Ishikawa (cell line): ENCODE results near the gene SLC36A3.

Source experiments
- CEBPB ChIP-seq: IDR thresholded peaks from 2 replicates; pipeline ENCODE4 v1.6.1; 2012
- CREB1 ChIP-seq: IDR thresholded peaks from 2 replicates; pipeline ENCODE4 v1.6.1; 2012; ENCODE audit warnings: low read depth
- EGR1 ChIP-seq: IDR thresholded peaks from 2 replicates; pipeline ENCODE4 v1.6.1; 2012
- EP300 ChIP-seq: IDR thresholded peaks from 2 replicates; pipeline ENCODE4 v1.6.1; 2012; ENCODE audit warnings: borderline replicate concordance
- FOXM1 ChIP-seq: IDR thresholded peaks from 2 replicates; pipeline ENCODE4 v1.6.1; 2012; ENCODE audit warnings: low read depth, borderline replicate concordance
- MAX ChIP-seq: IDR thresholded peaks from 2 replicates; pipeline ENCODE4 v1.6.1; 2012
- NFIC ChIP-seq: IDR thresholded peaks from 2 replicates; pipeline ENCODE4 v1.6.1; 2012
- RAD21 ChIP-seq: IDR thresholded peaks from 2 replicates; pipeline ENCODE4 v1.6.1; 2012; ENCODE audit warnings: low read depth
- REST ChIP-seq: IDR thresholded peaks from 2 replicates; pipeline ENCODE4 v1.6.1; 2012; ENCODE audit warnings: low read depth, mild to moderate bottlenecking
- TAF1 ChIP-seq: IDR thresholded peaks from 2 replicates; pipeline ENCODE4 v1.6.1; 2012; ENCODE audit warnings: low read depth, mild to moderate bottlenecking
- TCF12 ChIP-seq: IDR thresholded peaks from 2 replicates; pipeline ENCODE4 v1.6.1; 2012; ENCODE audit warnings: low read depth
- TEAD4 ChIP-seq: IDR thresholded peaks from 2 replicates; pipeline ENCODE4 v1.6.1; 2012
- USF1 ChIP-seq: IDR thresholded peaks from 2 replicates; pipeline ENCODE4 v1.6.1; 2012
- YY1 ChIP-seq: IDR thresholded peaks from 2 replicates; pipeline ENCODE4 v1.6.1; 2012; ENCODE audit warnings: low read depth
- ZBTB7A ChIP-seq: IDR thresholded peaks from 2 replicates; pipeline ENCODE4 v1.6.1; 2012; ENCODE audit warnings: low read depth

Gene SLC36A3

GRCh38 chr5:151328734-151329133 lies 25.2 kb upstream of the SLC36A3 start:
- no peak for TF ChIP-seq REST
- no peak for TF ChIP-seq CREB1
- no peak for TF ChIP-seq TAF1
- no peak for TF ChIP-seq EGR1
- no peak for TF ChIP-seq ZBTB7A
- TF ChIP-seq RAD21 = no peak
- TF ChIP-seq NFIC = no peak

GRCh38 chr5:151327585-151327984 lies 24.0 kb upstream of the SLC36A3 start:
- no peak for TF ChIP-seq CEBPB
- TF ChIP-seq REST = no peak
- no peak for TF ChIP-seq NFIC

- no peak for TF ChIP-seq CEBPB
- TF ChIP-seq TAF1 = no peak
- TF ChIP-seq RAD21 = no peak
- TF ChIP-seq USF1 = no peak
- TF ChIP-seq NFIC = no peak
- no peak for TF ChIP-seq REST
- TF ChIP-seq CREB1 = no peak
Measured at GRCh38 chr5:151326266-151326665, 22.7 kb upstream of the SLC36A3 start.

GRCh38 chr5:151320481-151320880 lies 16.9 kb upstream of the SLC36A3 start:
- TF ChIP-seq ZBTB7A = no peak
- TF ChIP-seq NFIC = no peak
- TF ChIP-seq YY1 = no peak
- no peak for TF ChIP-seq TEAD4
- TF ChIP-seq TCF12 = no peak
- TF ChIP-seq EGR1 = no peak
- TF ChIP-seq EP300 = no peak
- no peak for TF ChIP-seq REST
- TF ChIP-seq FOXM1 = no peak
- TF ChIP-seq CREB1 = no peak
- TF ChIP-seq RAD21 = no peak
- TF ChIP-seq USF1 = no peak
- no peak for TF ChIP-seq MAX
- TF ChIP-seq CEBPB = no peak
- no peak for TF ChIP-seq TAF1
